HG02759 (cell line): ENCODE measurements around the gene ANKS1A.

ENCODE experiments used
- ATAC-seq: cut with Tn5 transposase; IDR thresholded peaks from one replicate; pipeline ENCODE4 v1.9.1; 2021; ENCODE audit warnings: mild to moderate bottlenecking, moderate library complexity; ENCODE audit not compliant: unreplicated experiment

ANKS1A gene

GRCh38 chr6:35036828-35037663 lies 148.0 kb downstream of the ANKS1A start:
- no peak for ATAC-seq

- no peak for ATAC-seq
Measured at GRCh38 chr6:35037664-35038038, 148.6 kb downstream of the ANKS1A start.

- no peak for ATAC-seq
Measured at GRCh38 chr6:35038076-35038475, 149.0 kb downstream of the ANKS1A start.

- ATAC-seq, result no peak
Measured at GRCh38 chr6:35040398-35040797, 151.3 kb downstream of the ANKS1A start.

GRCh38 chr6:35041086-35041861 lies 152.2 kb downstream of the ANKS1A start:
- ATAC-seq, result no peak

GRCh38 chr6:35042031-35042815 lies 153.2 kb downstream of the ANKS1A start:
- no peak for ATAC-seq

GRCh38 chr6:35043381-35044130 lies 154.5 kb downstream of the ANKS1A start:
- no peak for ATAC-seq

GRCh38 chr6:35044145-35044745 lies 155.2 kb downstream of the ANKS1A start:
- no peak for ATAC-seq

- no peak for ATAC-seq
Measured at GRCh38 chr6:35044761-35045421, 155.8 kb downstream of the ANKS1A start.

GRCh38 chr6:35046103-35046502 lies 157.0 kb downstream of the ANKS1A start:
- no peak for ATAC-seq

- no peak for ATAC-seq
Measured at GRCh38 chr6:35046862-35047261, 157.8 kb downstream of the ANKS1A start.

- no peak for ATAC-seq
Measured at GRCh38 chr6:35047265-35048011, 158.4 kb downstream of the ANKS1A start.

GRCh38 chr6:35048031-35048613 lies 159.1 kb downstream of the ANKS1A start:
- no peak for ATAC-seq

- ATAC-seq, result no peak
Measured at GRCh38 chr6:35048631-35049083, 159.6 kb downstream of the ANKS1A start.

- ATAC-seq, result no peak
Measured at GRCh38 chr6:35049156-35049735, 160.2 kb downstream of the ANKS1A start.

GRCh38 chr6:35049900-35050756 lies 161.1 kb downstream of the ANKS1A start:
- no peak for ATAC-seq

- no peak for ATAC-seq
Measured at GRCh38 chr6:35050757-35051330, 161.8 kb downstream of the ANKS1A start.
